ENCODE measurements around the gene INO80D.
"Not testable (repeated sequence)": the region's sequence is repeated elsewhere in the genome, so short reads cannot be mapped to it uniquely, and the experiment has no call there.

Gene INO80D

DNA sequence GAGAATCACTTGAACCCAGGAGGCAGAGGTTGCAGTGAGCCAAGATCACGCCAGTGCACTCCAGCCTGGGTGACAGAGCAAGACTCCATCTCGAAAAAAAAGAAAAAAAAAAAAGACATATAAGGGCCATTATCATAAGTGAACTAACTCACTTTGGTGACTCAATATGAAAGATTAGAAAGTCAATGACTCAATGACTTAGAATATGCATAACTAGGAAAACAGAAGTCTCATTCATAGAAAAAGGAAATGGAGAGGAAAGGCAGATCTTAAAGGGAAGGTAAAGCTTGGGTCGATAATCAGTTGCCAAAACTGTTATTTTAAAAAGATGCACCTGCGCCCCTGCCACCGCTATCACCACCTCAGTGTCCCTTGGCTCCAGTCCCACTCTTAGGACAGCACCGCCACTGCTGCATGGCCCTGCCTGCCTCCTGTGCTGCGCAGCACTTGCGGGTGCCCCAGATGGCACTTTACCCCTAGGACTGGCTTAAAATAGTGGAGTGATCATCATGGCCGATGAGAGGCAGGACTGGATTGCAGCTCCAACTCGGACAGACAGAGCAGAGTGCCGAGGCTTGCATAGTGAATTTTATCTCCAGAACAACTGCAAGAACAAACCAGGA is 54.7 kb downstream of the INO80D start:
- DNase-seq (ENCODE audit: low read depth in 2 of 2, low spot score in 1 of 2), result no peak

DNA sequence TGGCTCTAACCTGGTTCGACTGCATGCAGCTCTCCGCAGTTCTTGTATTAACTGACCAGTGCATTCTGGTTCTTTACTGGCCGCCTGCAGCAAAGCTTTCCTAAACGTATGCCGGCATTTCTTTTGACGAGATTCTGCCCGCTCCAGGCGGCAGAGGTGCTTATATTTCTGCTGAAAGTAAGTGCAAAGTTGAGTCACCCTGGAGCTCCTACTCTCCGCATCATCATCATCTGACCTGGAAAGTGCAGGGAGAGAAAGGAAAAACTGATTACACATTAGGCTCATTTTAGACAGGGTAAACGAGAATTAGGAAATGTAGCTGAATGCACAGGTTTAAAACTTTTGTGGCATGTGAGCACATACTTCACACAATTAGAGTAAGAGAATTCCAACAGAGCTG is 57.9 kb downstream of the INO80D start:
- no peak for DNase-seq (ENCODE audit: low read depth in 2 of 2, low spot score in 1 of 2)

DNA sequence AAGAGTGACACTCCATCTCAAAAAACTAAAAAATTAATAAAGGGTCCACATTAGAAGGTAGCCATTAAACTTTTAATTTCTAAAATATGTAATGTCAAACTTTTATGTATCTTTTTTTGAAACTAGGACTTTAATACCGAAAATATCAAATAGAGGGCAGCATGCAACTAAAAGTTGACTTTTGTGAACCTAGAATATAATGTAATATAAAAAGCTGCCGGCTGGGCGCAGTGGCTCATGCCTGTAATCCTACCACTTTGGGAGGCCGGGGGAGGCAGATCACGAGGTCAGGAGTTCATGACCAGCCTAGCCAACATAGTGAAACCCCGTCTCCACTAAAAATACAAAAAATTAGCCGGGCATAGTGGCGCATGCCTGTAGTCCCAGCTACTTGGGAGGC is 62.8 kb downstream of the INO80D start:
- no peak for DNase-seq (ENCODE audit: low read depth in 2 of 2, low spot score in 1 of 2)

DNA sequence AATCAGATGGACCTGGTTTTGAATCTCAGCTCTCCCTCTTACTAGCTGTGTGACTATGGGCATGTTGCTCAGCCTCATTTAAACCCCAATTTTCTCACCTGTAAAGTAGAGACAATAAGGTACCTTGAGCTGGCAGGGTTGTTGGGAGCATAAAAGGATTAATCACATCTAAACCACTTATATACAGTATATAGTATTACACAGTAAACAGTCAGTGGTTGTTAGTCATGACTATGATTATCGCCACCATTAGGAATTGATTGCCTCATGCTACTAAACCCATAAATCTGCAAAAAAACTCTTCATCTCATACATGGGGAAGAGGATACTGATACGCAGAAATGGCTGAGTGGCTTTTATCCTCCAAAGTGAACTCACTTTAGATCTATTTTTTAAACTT is 65.8 kb downstream of the INO80D start:
- DNase-seq (ENCODE audit: low read depth in 2 of 2, low spot score in 1 of 2), result no peak

DNA sequence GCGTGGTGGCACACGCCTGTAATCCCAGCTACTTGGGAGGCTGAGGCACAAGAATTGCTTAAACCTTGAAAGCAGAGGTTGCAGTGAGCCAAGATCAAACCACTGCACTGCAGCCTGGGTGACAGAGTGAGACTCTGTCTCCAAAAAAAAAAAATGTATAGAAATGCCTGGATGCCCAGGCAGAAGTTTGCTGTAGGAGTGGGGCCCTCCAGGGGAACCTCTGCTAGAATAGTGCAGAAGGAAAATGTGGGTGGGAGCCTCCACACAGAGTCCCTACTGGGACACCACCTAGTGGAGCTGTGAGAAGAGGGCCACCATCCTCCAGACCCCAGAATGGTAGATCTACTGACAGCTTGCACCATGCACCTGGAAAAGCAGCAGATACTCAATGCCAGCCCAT is 70.2 kb downstream of the INO80D start:
- DNase-seq (ENCODE audit: low read depth in 2 of 2, low spot score in 1 of 2), result not testable (repeated sequence)

DNA sequence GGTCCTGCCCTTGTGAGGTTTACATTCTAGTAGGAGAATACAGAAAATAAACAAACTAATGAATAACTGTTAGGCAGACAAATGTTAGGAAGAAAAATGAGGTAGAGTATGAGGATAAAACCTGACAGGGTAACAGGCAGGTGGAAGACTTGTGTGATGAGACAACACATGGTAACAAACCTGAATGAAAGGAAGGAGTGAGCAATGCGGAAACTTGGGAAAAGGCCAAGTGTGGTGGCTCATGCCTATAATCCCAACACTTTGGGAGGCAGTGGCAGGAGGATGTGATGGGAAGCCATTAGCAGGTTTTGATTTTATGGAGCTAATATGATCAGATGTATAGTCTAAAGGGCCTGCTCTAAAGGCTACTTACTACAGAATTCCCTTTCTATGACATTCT is 74.2 kb downstream of the INO80D start:
- no peak for DNase-seq (ENCODE audit: low read depth in 2 of 2, low spot score in 1 of 2)

DNA sequence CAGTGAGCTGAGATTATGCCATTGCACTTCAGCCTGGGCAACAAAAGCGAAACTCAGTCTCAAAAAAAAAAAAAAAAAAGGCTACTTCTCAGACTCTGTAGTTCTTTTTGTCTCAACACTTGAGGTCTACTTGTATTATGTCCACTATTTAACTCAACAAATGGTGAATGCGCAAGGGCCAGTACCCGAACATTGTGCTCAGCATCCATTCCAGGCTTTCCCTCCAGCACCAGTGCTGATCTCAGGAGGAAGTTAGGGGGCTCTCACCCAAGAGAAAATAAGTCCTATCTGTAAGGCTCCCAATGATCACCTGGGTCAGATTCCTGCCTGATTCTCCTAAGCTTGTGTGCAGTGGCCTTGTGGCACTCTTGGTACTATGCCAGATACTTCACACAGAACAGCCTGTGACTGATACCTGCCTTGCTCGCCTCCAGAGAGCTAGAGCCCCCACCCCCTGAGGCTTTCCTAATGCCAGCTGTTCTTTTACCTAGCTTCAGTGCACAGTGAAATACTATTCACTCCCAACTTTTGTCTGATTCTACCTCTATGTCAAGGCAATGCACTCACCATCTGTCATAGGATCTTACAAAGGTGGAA is 74.9 kb downstream of the INO80D start:
- DNase-seq (ENCODE audit: low read depth in 2 of 2, low spot score in 1 of 2), result no peak

DNA sequence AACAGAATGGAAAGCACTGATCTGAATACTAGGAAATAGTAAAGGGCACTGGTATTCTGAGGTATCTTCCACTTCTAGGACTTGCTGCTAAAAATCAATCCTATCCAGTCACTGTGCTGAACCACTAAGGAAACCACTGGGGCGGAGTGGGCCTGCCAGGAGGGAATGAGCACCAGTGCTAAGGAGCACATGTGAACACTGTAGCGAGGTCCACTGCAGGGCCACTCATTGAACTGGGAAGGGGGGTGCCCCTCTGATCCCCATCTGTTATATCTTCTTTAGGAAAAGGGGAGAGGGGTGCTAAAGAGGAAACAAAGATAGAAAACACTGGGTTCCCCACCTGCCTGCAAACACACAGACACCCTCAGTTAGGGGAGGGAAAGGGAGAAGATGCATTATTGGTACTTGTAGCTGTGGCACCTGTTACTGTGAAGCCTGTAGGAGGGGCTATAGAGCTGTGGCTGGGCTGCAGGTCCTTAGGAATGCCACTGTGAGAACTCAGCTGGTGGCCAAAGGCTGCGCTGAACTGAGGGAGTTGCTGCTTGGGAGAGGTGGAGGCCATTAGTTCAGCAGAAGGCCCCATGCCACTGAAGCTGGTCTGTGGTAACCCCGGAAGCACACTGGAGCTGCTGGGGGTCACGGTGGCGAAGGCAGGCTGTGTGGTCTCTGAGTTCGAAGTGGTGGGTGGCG is 81.8 kb downstream of the INO80D start:
- DNase-seq (ENCODE audit: low read depth in 2 of 2, low spot score in 1 of 2), result no peak

DNA sequence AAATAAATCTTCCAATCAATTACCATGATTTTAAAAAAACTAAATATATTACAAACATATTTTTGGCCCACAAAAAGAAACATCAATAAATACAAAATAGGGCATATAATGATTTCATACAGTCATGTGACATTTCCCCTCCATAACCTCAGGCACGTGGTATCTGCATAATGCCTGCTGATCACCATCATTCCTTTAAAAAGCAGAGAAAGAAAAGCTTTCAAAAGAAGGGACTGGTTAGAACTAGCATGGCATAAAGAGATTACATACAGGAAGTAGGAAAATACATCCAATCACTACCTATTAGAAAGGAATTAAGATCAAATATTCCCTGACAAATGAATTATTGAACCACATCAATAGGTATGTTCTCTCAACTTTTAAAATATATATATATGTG is 83.5 kb downstream of the INO80D start:
- DNase-seq (ENCODE audit: low read depth in 2 of 2, low spot score in 1 of 2), result no peak

DNA sequence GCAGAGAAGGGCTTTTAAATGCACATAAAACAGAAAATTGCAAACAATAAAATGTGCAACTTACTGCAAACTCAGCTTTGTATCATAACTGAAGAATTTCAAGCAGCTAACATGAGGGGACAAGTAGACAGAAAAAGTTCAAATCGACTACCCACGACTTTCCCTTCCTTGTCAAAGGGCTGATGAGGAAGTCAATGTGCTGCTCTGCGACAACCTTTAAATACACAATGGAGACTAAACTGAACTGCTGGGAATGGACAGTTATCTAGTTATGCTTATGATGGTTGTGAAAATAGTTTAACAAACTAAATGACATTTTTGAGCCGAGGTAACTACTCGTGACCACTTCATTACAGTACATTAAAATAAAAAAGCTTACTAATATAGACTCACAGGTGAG is 84.1 kb downstream of the INO80D start:
- DNase-seq (ENCODE audit: low read depth in 2 of 2, low spot score in 1 of 2), result no peak

DNA sequence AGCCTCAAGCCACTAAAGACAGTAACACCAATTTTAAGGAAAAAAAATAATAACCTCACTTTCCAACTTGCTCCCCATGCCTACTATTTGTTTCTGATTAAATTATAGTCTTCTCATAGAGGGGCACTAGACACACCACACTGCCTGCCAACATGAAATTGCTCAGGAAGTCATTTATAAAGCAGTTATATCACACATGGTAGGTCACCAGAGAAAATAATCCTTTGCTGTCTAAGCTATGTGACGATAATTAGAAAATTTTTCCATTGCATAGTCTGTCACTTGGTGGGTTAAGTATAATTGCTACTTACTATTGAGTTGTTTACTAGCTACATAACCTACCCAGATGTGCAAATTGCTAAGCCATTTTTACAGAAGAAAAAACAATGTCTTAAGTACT is 85.2 kb downstream of the INO80D start:
- no peak for DNase-seq (ENCODE audit: low read depth in 2 of 2, low spot score in 1 of 2)

DNA sequence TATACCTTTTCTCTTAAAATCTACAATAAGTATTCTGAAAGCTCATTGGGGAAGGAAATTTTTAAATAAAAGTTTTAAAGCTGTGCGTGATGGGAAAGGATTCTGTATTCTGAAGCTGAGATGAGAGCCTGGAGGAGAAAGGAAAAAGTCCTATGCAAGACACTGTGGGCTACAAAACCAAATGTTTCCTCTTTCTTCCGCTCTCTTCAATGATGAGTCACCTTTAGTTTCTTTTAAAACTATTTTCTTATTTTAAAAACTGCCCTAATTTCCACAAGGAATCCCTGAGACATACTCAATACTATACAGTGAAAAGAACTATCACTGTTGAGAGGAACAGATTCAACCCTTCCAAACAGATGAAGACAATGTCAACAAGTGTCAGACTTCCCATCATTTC is 87.4 kb downstream of the INO80D start:
- no peak for DNase-seq (ENCODE audit: low read depth in 2 of 2, low spot score in 1 of 2)

DNA sequence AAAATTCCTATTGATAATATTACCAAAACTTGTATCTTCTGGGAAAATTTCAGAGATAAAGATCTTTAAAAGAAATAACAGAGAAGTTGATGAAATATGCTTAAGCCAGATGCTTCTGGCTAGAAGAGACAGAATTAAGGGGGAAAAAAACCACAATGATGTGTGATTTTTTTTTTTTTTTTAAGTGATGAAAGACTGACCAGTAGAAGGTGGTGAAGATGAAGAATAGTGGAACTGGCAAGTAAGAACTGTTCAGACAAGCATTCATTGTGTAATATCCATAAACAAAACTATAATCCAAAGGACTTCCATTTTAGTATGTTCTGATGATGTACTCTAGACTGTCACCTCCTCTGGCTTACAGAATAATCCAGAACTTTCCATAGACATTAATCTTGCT is 89.8 kb downstream of the INO80D start:
- DNase-seq (ENCODE audit: low read depth in 2 of 2, low spot score in 1 of 2), result no peak

DNA sequence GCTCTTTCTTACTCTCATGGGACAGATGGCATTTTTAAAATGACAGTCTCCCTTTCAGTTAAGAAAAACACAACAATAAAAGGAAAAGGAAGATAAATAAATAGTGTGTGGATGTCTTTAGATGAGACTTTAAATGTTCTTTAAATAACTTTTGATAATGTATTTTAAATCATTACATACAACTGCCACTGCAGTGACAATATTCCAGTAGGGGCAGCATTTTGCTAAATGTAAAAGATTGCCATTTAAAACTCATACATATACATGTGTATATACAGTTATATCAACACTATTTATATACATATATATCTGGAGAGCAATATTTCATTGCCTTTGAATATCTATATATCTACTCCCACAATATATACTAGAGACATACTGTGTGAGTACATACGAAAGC is 90.7 kb downstream of the INO80D start:
- DNase-seq (ENCODE audit: low read depth in 2 of 2, low spot score in 1 of 2), result no peak

DNA sequence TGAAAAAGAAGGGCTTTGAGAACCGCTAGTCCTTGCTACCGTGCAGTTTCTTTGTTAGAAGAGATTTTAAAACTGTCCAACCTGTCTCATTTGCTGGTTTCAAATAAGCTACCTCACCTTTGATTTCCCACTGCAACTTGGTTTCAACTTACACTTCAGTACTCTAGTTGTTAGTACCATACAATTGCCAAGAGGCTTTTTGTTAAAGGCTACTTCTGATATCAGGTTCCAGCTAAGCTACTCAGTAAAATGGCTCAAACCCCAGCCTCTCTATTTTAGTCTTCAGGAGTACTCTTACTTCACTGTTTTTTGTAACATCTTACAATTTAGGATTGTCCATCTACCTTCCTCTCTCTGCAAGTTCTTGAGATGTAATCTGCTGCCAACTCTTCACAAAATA is 91.6 kb downstream of the INO80D start:
- no peak for DNase-seq (ENCODE audit: low read depth in 2 of 2, low spot score in 1 of 2)

DNA sequence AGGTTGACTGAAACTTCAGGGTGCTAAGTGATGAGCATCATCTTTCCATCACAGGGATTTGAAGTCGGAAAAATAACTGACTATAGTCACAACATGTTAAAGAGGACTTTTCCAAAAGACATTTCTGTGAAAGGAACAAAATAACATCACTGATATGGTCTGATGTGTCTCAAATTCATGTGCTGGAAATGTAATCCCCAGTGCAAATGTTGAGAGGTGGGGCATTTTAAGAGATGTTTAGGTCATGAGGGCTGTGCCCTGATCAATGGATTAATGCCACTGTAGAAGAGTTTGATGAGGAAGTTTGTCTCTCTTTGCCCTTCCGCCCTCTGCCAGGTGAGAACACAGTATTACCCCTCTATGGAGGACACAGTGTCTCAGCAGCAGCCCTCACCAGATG is 95.9 kb downstream of the INO80D start:
- DNase-seq (ENCODE audit: low read depth in 2 of 2, low spot score in 1 of 2), result no peak

DNA sequence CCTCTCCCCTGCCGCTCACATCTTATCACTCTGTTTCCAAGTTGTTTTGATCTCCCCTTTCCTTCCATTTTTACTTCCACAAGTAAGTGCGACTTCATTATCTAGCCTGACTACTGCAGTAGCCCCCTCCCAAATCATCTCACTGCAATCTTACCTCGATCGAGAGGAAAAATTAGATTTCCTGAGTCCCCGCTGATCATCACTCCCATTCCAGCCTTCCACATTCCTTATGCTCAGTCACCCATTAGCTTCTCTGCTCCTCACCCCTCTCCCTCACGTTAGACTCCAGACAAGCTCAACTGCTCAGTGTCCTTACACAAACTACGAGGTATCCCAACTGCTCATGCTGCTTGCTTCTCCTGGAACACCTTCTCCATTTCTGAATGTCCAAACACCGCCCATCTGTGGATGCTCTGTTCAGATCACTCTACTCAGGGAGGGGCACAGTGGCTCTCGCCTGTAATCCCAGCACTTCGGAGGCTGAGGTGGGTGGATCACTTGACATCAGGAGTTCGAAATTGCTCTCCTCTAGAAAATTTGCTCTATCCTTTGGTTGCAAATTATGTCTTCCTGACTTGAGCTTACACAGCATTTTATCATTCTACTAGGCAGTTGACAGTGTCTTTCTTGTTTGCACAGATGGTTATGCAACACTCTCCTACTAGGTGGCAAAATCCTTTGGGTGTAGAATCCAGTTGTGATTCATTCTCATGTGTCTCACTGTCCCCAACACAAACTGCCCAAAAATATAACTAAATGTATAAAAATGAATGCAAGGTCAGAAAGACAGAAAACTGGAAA is 96.5 kb downstream of the INO80D start:
- no peak for DNase-seq (ENCODE audit: low read depth in 2 of 2, low spot score in 1 of 2)

DNA sequence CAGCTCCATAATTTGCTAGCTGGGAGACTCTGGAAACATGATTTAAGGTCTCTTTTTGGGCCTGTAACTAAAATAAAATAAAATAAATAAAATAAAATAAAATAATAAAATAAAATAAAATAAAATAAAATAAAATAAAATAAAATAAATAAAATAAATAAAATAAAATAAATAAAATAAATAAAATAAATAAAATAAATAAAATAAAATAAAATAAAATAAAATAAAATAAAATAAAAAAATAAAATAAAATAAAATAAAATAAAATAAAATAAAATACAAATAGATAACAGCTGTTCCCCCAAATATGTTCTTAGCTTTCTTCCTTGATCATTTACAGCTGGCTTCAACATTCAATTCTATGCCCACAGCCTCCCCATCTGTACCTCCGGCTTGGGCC is 97.3 kb downstream of the INO80D start:
- not testable (repeated sequence) for DNase-seq (ENCODE audit: low read depth in 2 of 2, low spot score in 1 of 2)

DNA sequence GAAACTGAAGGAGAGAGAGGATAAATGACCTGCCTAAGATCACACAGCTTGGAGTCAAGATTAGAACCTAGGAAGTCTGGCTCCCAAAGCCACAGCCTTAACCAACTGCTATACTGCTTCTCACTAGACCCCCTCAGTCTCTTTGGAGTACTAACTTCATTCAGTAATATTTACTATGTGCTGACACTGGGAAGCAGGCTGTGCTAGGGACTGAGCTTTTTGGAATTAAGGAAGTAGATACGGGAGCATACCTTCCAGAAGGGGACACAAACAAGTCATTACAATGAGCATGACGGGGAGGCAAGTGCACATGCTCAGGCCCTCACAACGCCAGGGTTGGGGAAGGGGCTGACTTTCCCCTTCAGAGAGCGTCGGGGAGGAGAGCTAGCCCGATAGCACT is 97.7 kb downstream of the INO80D start:
- no peak for DNase-seq (ENCODE audit: low read depth in 2 of 2, low spot score in 1 of 2)

DNA sequence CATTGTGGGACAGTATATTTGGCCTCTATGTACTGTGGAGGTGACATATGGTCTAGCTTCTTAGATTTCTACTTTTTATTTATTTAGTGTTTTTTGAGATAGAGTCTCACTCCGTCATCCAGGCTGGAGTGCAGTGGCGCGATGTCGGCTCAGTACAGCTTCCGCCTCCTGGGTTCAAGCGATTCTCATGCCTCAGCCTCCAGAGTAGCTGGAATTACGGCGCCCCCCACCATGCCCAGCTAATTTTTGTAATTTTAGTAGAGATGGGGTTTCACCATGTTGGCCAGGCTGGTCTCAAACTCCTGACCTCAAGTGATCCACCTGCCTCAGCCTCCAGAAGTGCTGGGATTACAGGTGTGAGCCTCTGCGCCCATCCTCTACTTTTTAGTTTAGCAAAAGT is 99.6 kb downstream of the INO80D start:
- DNase-seq (ENCODE audit: low read depth in 2 of 2, low spot score in 1 of 2), result not testable (repeated sequence)

DNA sequence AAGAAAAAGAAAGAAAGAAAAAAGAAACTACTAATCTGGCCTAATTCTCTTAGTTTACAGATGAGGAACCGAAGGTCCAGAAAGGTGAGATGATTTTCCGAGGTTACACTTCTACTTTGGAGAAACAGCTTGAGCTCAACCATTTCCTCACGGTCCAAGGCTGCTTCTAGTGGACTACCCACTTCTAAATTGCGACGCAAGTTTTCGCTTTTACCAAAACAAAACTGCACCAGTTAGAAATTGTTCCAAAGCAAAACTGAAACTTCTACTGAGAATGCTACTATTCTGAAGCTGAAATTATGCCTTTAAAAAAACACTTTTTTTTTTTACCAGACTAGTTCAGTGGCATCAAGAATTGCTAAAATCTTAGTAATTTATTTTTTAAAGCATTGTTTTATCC is 101.6 kb downstream of the INO80D start:
- no peak for DNase-seq (ENCODE audit: low read depth in 2 of 2, low spot score in 1 of 2)

DNA sequence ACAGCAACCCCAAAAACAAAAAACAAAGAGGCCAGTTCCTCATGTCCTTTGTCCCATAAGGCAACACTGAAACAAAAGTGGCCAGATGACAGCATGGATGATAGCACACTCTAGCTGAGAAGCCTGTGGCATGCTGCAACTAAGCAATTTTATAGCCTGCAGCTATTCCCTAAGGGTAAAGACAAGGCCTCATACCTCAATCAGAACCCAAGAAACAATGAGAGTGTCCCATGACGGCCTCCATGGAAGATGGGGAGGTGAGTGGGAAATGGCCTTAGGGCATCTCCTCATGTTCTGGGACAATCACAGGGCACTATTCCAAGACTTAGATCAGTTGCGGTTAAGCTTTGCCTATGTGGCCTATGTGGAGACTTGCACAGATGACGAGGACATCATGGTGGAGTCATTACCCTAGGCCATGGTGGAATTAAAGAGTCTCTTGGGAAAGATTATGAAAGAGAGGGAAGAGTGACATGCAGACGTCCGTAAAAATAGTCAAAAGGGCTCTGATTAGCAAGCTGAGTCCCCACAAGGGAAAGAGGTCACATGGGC is 103.1 kb downstream of the INO80D start:
- no peak for DNase-seq (ENCODE audit: low read depth in 2 of 2, low spot score in 1 of 2)

Measured in stimulated activated CD8-positive, alpha-beta memory T cell treated with anti-CD3 and anti-CD28 coated beads, Interleukin-4, amount 100 ng/mL, for 4 hours (primary cell).